Occipital lobe (tissue), 2 donors: ENCODE data around the gene C3. TPM values are rescaled to one million over a fixed set of nuclear protein-coding genes. Genes with fewer than 3 reads are reported as not detected.
"Not testable (repeated sequence)": the region's sequence is repeated elsewhere in the genome, so short reads cannot be mapped to it uniquely, and the experiment has no call there.

Experiments
- DNase-seq: peaks from one replicate; lab custom pipeline; 2025; lab: John Stamatoyannopoulos, UW
- total RNA-seq: library from RNA; depleted of rRNA; stranded (reverse); fragments of >200 nt; gene quantifications from one replicate; pipeline ENCODE4 v1.2.3, GENCODE V29; 2014

C3 gene
- 12.3 TPM for total RNA-seq

DNA sequence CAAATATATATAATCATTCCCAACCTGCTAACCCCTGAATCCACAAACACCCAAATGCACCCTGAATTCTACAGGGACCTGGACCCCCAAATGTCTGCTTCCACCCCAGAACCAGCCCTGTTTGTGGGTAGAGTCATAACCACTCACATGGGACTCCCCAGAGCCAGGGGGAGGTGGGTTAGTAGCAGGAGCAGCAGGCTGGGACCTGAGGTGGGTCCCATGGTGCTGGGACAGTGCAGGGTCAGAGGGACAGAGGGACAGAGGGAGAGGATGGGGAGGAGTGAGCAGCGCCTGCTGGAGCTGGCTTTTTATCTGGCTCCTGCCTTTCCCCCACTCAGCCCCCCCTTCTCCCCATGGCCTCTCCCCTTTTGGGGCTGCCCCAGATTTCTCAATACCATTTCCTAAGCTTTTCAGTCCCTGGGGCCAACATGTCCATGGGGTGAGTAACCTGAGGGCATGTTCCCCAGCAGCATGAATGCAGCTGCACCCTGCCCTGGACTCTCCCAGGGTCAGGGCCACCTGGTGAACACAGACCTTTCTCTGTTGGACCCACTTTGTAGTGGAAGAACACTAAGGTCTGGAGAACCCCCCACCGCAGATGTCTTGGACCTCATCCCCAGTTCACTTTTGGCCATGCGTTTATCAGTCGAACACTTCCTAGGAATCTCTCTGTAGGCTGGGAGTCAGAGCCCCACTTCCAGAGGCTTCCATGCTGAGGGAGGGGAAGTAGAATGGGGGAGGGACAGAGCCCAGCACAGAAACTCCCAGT, at the start of gene C3:
Gene C3 (minus strand): TSS at position 282 of the 769 bp plus-strand sequence. CDS start 61 bp downstream, at position 221.
- DNase-seq = no peak

DNA sequence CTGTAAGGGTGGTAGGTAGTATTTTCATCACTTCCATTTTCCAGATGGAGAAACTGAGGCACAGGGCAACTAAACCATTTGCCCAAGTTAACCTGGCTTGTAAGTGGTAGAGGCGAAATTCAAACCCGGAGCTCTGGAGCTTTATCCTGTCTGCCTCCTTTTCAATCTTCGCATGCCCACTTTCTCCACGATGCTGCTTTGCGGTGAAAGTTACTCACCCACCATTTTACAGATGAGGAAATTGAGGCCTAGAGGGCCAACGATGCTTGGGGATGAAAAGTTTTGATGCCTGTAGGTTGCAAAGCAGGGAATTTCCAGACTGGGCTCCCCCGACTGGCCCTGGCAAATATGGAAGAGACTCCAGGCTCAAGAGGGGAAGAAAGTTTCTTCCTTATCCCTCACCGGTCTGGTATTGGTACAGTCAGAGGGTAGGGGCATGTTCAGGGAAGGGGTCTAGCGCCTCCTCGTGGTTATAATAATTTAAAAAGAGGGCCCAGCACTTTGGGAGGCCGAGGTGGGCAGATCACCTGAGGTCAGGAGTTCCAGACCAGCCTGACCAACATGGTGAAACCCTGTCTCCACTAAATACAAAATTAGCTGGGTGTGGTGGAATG, 48.7 kb upstream of the C3 start:
- no peak for DNase-seq

DNA sequence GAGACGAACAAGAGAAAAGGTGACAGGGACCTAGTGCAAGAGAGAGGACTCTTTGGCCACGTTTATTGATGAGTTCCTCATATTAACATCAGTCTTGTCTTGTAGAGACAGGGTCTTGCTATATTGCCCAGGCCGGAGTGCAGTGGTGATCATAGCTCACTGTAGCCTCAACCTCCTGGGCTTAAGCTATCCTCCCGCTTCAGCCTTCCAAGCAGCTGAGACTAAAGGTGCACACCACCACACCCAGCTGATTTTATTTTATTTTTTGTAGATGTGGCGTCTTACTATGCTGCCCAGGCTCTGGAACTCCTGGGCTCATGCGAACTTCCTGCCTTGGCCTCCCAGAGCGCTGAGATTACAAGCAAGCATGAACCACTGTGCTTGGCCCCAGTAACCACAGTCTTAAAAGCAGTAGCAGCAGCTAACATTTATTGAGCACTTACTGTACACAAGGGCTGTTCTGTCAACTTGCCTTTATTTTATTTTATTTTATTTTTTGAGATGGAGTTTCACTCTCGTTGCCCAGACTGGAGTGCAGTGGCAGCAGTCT, 47.9 kb upstream of the C3 start:
- DNase-seq = no peak

DNA sequence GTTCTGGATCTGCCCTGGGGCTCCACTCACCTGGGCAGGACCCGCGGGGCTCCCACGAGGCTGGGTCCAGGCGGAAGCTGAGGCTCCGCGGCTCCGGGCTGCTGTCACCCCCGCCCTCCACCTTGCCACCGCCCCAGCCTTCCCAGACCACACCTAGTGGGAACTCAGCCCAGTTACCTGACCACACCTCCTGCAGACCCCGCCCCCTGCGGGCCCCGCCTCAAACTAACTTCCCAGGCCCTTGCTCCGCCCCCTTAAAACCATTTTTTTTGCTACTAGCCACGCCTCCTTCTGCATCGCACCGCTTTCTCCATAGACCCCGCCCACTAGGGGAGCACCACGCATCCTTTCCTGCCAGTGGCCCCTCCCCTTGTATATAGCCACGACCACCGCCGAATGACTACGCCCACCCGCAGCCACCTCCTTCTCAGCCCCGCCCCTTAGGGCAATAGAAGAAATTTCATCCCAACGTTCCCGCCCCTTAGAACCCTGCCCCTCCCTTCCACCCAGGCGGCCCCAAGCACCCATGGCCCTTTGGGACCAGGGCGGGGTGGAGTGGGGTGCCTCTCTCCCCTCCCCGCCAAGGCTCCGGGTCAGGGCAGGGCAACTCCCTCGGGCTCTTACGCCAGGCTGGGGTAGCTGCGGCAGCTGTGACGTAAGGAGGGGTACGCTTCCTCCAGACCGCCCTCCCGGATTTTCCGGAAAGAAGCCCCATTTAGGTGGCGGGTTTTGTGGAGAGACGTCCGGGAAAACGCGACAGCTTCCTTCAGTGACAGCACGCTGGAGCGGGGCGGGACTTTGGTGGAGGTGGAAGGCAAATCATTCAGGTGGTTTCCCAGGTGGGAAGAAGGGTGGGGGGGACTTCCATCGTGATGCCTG, 47.1 kb upstream of the C3 start, which contains the start of gene SH2D3A:
Gene SH2D3A (minus strand): TSS at position 79 of the 879 bp plus-strand sequence. CDS start 3,687 bp downstream, outside the sequence.
- DNase-seq = no peak

DNA sequence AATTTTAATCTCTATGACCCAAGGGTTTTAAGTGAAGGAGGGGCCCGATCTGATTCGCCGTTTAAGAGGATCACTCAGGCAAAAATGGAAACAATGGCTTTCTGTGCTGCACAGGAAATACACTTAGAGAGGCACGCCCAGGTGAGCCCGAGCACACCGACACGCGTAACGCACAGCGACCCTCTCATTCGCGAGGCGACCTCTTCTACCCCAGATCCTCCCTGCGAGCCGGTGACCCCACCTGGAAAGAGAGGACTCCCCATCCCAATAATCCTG, 46.6 kb upstream of the C3 start:
- no peak for DNase-seq

DNA sequence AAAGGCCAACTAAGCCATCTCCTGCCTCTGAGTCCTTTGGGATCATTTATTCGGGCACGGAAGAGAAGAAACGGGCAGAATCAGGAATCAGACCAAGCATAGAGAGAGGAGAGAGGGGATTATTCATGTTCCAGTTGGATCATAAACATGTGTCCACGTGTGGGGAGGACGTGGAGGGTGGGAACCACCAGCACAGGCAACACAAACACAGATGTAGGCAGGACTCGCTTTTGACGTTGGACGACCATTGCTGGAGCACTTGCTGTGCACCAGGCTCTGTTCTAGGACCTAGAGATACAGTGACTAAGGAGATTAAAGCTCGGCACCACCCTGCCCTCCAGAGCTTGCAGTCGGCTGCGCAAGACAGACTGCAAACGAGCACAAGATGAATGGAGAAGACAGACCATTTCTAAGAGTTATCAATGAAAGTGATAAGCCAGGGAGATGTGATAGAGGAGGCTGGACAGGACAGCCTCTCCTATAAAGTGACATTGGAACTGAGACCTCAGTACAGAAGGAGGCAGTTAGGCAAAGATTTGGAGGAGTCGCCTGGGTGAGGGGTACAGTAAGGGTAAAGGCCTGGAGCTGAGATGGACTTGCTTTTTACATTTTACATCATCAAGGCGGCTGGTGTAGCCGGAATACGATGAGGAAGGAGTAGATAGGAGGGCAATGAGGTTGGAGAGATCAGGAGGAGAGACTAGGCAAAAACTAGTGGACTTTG, 46.1 kb upstream of the C3 start:
- no peak for DNase-seq

DNA sequence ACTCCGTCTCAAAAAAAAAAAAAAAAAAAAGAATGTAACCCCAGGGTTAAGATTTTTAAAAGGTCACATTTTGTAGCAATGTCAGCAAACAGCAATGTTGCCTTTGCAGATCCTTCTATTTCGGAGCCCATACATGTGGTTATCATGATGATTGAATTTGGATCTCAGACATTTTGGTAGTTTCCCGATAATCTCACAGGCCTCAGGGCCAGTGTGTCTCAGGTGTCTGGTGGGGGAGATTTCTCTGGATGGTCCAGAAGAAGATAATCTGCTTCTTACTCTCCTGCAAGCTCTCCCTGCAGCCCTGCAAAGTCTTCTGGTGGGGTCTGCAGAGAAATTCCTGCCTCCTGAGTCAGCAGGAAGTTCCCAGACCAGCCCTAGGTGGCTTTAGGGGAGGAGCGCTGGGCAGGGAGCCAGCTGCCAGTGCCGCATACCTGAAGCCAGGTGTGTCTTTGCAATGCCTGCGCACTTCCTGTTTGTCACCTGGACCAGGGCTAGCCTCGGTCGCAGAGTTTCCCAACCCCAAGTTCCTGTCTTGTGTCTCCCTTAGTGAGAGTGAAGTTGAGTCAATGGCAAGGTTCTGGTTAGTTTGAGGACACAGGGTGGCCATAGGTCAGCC, 45.4 kb upstream of the C3 start:
- DNase-seq = no peak

DNA sequence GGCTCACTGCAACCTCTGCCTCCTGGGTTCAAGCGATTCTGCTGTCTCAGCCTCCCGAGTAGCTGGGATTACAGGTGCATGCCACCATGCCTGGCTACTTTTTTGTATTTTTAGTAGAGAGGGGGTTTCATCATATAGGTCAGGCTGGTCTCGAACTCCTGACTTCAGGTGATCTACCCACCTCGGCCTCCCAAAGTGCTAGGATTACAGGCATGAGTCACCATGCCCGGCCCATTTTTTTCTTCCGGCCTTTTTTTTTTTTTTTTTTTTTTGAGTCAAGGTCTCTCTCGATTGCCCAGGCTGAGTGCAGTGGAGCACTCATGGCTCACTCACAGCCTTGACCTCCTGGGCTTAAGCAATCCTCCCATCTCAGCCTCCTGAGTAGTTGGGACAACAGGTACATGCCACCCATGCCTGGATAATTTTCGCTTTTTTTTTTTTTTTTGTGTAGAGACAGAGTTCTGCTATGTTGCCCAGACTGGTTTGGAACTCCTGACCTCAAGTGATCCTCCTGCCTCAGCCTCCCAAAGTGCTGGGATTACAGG, 41.9 kb upstream of the C3 start:
- not testable (repeated sequence) for DNase-seq

DNA sequence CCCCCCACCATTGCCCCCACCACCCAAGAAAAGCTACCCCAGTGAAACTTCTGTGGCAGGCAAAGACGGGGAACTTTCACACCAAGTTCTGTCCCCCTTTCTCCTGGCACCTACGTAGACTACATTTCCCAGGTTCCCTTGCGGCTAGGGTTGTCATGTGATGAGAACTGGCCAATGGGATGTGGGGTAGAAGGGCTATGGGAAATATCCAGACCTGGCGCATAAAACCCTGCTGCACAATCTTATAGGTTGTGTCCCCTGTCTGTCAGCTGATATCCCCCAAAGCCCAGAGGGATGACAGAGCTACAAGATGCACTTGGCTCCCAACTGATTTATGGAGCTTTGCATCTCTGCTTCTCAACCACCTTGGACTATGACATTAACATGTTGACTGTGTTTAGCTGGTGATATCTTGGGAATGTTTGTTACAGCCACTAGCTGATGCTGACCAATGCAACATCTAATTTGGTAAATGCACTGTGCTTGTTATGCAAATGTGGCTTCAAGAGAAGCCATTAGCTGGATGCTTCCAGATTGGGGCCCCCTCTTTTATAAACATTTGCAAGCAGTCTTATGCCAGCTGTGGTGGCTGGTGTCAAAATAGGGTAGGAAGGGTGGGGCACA, 40.7 kb upstream of the C3 start:
- no peak for DNase-seq

DNA sequence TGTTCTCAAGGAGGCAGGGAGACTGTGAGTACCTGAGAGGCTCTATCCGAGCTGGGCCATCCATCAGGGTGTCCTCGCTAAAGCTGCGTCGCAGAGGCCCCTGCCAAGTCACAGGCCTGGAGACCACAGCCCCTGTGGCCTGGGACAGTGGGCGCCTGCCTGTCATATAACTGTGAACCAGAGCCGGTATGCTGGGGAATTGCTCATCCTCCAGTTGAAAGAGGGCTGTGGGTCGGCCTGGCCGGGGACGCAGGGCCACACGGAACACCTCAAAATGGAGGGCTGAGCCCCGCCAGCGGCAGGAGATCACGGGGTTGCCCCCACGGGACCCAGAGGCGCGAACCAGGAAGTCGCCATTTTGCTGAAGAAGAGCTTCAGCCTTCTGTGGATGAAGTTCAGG, 40.2 kb upstream of the C3 start:
- no peak for DNase-seq

DNA sequence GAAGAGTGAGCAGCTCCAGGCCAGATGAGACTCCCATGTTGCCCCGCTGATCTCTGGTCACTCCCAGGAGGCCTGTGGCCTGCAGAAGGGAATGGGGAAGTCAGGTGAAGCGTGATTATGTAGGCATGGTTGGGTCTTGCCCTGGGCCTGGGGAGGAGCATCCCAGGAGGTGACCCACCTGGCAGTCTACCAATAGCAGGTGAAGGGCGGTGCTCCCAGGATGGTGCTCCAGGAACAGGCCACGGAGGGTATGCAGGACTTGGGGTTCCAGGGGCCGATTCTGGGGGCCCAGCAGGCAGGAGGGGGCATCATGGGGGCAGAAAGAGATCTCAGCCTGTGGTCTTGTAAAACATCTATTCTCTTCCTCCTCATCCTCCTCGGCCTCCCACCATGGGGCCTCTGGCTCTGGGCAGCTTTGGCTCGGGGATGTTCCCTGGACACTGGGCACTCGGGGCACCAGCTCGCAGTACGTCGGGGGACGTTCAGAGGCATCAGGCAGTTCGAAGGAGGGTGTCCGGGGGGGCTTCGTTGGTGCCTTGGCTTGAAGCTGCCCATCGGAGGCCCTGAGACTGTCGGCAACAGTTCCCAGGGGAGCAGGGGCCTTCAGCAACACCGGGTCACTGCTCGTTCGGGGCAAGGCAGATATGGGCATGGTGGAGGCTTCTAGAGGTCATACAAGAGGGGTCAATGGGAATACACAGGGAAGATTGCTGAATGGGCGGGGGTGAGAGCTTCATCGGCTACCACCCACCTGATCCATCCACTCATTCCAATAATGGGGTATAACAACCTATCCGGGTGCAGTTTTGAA, 34.4 kb upstream of the C3 start:
- DNase-seq = no peak

DNA sequence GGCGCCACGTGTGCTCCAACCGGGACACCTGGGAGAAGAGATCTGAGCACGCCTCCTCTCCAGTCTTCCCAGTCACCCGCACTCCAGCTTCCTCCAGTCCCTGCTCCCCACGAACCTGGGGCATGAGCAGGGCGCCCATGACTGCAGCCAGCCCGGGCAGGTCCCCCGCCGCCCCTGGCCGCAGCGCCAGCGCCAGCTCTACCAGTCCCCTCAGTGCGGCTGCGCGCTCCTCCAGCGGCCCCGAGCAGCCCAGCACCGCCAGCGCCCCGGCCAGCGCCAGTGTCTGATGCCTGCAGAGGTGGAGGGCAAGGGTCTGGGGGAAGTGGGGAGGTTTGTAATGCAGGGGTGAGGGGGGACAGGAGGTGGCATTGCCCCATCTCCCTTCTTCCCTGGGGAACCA, 33.7 kb upstream of the C3 start:
- DNase-seq = no peak

DNA sequence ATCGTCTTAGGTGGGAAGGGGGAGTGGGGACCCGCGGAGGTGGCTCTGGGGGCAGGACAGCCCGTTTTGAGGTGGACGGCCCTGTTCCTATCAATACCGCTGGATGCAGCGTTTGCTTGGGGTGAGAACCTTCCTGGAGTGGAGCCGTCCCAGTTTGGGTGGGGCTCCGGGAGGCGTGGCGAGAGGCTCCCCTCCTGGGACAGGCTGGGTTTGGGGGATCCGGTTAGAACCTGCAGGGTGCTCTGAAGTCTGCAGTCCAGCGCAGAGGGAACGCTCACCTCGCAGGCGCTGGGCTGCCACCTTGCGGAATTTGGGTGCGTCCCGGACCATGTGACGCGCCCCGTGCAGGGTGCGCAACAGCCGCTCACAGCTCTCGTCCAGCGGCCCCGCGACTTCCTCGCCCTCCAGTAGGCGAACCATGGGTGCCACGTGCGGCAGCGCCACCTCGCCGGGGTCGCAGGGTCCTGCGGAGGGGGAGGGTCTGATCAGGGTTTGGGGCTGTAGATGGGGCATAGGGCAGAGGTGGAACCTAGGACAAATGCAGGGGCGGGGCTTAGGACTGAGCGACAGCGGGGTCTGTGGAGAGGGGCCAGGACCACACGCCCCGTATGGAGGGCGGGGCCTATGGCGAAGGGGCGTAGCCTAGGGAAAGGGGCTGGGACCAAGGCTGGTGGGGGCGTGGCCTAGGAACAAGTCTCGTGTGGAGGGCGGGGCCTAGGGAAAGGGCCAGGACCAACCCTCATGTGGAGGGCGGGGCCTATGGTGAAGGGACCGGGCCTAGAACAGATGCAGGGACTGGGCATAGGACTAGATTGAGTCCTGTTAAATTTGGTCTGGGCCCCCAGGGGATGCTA, 33.0 kb upstream of the C3 start:
- DNase-seq = no peak

DNA sequence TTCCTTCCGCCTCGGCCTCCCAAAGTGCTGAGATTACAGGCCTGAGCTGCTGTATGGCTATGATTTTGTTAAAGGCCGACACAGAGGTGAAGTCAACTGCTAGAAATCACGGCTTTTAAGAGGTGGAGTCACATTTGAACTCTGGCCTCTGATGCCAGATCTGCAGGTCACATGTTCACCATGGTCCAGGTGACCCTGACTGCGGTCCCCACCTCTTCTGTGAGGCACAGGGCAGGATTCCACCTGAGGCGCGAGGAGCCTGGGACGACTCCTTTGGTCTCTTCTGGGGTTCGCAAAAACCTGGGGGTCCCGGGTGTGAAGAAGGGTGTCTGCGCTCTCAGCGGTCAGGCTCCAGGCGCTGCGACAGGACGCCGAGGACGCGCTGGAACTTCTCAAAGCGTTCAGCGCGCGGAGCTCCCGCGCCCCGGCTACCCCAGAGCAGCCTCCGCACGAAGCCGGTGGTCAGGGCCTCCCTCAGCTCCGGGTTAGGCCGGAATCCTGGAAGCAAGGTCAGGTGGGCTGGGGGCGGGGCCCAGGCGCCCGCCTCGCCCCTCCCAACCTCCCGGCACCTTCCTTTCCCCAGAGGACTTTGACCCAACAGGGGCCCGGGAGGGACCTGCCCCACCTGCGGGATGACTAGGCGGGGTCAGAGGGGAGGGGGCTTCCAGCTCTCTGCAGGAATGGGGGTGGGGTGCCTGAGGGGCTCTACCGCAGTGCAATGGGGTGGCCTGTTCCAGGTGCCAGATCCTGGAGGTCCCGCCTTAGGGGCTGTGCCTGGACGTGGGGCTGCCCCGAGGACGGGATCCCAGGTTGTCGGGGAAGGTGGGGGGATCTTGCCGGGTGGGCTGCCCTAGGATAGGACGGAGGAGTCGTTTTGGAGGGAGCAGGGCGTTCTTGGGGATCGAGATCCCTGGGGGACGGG, 32.1 kb upstream of the C3 start:
- DNase-seq = no peak

DNA sequence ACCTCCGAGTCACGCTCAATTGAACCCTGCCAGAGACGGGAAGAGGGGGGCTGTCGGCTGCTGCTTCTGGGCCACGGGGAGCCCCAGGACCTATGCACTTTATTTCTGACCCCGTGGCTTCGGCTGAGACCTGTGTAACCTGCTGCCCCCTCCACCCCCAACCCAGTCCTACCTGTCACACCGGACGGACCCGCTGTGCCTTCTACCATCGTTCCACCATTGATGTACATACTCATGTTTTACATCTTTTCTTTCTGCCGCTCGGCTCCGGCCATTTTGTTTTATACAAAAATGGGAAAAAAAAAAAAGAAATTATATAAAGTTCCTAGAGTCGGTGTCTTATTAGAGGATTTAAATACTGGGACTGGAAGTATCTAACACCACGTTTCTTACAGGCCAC, 30.7 kb upstream of the C3 start:
- DNase-seq = no peak

DNA sequence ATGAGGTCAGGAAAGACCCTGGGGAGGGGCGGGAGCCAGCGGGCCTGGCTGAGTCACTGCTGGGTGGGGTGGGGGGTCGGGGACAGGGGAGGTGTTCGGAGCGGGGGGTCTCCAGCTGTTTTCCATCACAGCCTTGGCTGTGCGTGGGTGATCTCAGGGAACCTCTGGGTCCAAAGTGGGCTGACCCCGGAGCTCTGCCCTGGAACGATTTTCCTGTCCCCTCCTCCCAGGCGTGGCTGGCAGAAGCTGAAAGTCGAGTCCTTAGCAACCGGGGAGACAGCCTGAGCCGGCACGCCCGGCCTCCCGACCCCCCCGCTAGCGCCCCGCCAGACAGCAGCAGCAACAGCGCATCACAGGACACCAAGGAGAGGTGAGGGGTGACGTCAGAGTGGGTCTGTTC, 29.6 kb upstream of the C3 start:
- no peak for DNase-seq

DNA sequence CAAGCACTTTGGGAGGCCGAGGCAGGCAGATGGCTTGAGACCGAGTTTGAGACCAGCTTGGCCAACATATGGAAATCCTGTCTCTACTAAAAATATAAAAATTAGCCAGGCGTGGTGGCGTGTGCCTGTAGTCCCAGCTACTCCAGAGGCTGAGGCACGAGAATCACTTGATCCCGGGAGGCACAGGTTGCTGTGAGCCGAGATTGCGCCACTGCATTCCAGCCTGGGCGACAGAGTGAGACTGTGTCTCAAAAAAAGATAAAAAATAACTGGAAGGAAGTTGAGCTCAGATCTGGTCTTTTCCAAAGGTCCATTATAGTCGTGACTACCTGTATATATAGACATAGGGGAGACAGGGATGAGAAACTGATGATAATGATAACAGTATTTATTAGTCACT, 28.1 kb upstream of the C3 start:
- not testable (repeated sequence) for DNase-seq
